H54 (cell line): ENCODE measurements around the gene EEF1A2.

Experiments used
- DNase-seq: peaks from one replicate; pipeline ENCODE4 v3.0.0; 2011; ENCODE audit warnings: low spot score, mixed read lengths; ENCODE audit not compliant: insufficient read length
- FAIRE-seq: peaks from 3 replicates; lab custom pipeline; 2011; peaks lifted over from hg19 to GRCh38; lab: Jason Lieb, UNC
- POLR2A ChIP-seq: IDR thresholded peaks from 2 replicates; pipeline ENCODE4 v1.6.1; 2011; ENCODE audit warnings: low read depth, mild to moderate bottlenecking, low read length

The EEF1A2 gene

GRCh38 chr20:63495167-63495720 lies 3.6 kb downstream of the EEF1A2 start:
- TF ChIP-seq POLR2A = no peak
- DNase-seq (no peak), FAIRE-seq (no peak)

DNA sequence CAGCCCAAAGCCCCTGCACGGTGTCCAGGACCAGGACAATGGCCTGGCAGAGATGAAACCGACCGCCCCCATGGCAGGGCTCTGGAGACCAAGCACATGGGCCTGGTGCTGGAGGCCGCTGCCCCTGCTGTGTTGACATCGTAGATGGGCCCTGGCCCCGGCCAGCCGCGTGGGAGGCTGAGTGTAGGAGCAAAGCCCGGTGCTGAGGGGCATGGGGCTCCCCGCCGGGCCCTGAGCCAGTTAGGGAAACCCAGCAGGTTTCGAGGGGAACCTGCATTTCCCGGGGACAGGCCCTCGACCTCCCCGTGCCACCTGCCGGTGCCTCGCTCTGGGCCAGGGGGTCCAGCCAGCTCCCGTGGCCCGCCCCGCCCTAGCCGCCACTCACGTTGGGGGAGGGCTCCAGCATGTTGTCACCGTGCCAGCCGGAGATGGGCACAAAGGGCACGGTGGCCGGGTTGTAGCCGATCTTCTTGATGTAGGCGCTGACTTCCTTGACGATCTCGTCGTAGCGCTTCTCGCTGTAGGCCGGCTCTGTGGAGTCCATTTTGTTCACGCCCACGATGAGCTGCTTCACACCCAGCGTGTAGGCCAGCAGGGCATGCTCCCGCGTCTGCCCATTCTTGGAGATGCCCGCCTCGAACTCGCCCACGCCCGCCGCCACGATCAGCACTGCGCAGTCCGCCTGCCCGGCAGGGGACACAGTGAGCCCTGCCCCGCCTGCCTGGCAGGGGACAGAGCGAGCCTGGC lies 4.3 kb downstream of the EEF1A2 start:
- TF ChIP-seq POLR2A = no peak
- FAIRE-seq (no peak), DNase-seq (no peak)

DNA sequence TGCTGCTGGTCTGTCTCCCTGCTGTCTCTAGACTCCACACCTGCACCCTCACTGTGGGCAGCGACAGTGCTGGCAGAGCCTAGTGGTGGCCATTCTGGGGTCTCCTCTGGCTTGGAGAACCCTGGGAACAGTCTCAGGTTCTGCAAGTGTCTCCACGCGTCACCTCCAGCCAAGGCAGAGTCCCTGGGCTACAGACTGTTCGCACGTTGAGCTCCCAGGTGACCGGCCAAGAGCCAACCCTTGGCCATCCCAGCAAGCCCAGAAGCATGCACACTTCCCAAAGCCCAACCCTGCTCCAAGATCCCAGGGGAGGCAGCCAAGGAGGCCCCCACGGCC lies 4.8 kb downstream of the EEF1A2 start:
- no peak for TF ChIP-seq POLR2A
- no peak for DNase-seq

GRCh38 chr20:63493563-63494020 lies 5.3 kb downstream of the EEF1A2 start:
- no peak for TF ChIP-seq POLR2A
- DNase-seq (no peak), FAIRE-seq (no peak)

More for the DNA sequence above, 4.8 kb downstream of the EEF1A2 start:
- no peak for FAIRE-seq

GRCh38 chr20:63492982-63493381 lies 5.9 kb downstream of the EEF1A2 start:
- DNase-seq (no peak), FAIRE-seq (no peak)
- TF ChIP-seq POLR2A = no peak

DNA sequence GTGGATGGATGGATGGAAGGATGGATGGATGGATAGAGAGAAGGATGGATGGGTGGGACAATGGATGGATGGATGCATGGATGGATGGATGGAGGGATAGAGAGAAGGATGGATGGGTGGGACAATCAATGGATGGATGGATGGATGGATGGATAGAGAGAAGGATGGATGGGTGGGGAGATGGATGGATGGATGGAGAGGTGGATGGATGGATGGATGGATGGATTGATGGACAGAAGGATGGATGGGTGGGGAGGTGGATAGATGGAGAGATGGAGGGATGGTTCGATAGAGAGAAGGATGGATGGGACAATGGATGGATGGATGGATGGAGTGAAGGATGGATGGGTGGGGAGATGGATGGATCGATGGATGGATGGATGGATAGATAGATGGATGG lies 6.4 kb downstream of the EEF1A2 start:
- no peak for FAIRE-seq
- no peak for TF ChIP-seq POLR2A
- DNase-seq = no peak

DNA sequence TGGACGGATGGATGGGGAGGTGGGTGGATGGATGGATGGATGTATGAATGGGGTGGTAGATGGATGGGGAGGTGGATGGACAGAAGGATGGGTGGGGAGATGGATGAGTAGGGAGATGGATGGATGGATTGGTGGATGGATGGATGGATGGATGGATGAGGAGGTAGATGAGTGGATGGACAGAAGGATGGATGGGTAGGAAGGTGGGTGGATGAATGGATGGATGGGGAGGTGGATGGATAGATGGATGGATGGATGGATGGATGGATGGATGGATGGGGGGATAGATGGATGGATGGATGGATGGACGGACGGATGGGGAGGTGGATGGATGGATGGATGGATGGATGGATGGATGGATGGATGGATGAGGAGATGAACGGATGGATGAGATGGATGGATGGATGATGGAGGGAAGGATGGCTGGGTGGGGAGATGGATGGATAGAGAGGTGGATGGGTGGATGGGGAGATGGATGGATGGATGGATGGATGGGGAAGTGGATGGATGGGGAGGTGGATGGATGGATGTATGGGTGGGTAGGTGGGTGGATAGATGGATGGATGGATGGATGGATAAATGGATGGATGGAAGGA lies 7.2 kb downstream of the EEF1A2 start:
- FAIRE-seq = no peak
- TF ChIP-seq POLR2A = no peak
- DNase-seq = no peak

GRCh38 chr20:63491078-63491477 lies 7.8 kb downstream of the EEF1A2 start:
- no peak for DNase-seq
- TF ChIP-seq POLR2A = no peak
- no peak for FAIRE-seq

- TF ChIP-seq POLR2A = no peak
- FAIRE-seq (no peak), DNase-seq (no peak)
These were observed 8.5 kb downstream of the EEF1A2 start for GRCh38 chr20:63490416-63490815.

- FAIRE-seq (no peak), DNase-seq (no peak)
- TF ChIP-seq POLR2A = no peak
These were observed 10.3 kb downstream of the EEF1A2 start for GRCh38 chr20:63488315-63489251.

- TF ChIP-seq POLR2A = no peak
- FAIRE-seq (no peak), DNase-seq (no peak)
These were observed 11.1 kb downstream of the EEF1A2 start for GRCh38 chr20:63487781-63488241.

DNA sequence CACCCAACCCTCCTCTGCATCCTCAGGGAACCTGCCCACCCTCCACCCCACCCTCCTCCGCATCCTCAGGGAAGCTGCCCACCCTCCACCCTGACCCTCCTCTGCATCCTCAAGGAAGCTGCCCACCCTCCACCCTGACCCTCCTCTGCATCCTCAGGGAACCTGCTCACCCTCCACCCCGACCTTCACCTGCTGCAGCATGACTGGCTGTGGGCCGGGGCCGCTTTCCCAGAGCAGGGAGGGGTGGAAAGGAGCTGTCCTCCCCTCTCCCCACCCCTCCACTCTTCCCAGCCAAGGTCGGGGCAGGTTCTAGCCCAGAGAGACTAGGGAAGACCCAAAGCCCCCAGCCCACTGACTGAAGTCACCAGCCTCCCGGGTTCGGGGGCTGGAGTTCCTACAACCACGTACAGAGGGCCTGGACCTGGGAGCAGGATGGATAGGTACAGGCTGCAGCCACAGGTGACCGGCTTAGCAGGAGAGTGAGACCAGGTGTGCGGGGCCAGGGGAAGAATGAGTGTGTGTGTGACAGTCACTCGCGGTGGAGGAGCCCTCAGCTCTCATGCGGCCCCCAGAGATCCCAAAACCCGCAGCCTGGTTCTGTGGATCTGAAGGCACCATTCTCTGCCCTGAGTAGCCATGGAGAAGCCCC lies 11.6 kb downstream of the EEF1A2 start:
- DNase-seq (no peak), FAIRE-seq (no peak)
- no peak for TF ChIP-seq POLR2A

DNA sequence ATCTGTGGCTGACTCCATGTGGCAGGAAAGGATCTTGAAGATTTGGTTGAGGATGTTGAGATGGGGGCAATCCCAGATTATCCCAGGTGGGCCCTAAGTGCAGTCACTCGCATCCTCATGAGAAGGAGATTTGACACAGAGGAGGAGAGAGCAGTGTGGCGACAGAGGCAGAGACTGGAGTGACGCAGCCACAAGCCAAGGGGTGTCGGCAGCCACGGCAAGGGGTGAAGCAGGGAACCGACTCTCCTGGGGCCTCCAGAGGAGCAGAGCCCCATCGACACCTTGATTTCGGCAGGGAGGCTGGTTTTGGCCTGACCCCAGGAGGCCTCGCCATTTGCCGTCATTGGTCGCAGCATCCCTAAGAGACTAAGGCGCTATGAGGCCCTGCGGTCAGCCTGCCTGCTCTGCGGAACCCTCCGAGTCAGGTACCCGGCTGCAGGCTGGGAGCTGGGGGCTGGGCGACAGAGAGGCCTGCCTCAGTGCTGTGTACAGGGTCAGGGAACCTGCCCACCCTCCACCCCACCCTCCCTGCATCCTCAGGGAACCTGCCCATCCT lies 12.5 kb downstream of the EEF1A2 start:
- FAIRE-seq (no peak), DNase-seq (no peak)

More for the DNA sequence above, 12.5 kb downstream of the EEF1A2 start:
- no peak for TF ChIP-seq POLR2A
